B cell (primary cell): ENCODE data around the gene ZSWIM4.

ENCODE experiments used
- CTCF ChIP-seq: fragments of 200-600 bp; IDR thresholded peaks from one replicate; pipeline ENCODE4 v1.8.0; 2022; ENCODE audit warnings: antibody characterized with exemption, mild to moderate bottlenecking
- EZH2 ChIP-seq: IDR thresholded peaks from 2 replicates; pipeline ENCODE4 v1.6.1; 2012; ENCODE audit warnings: borderline replicate concordance, low read depth, mild to moderate bottlenecking, moderate library complexity, low read length; ENCODE audit not compliant: insufficient read depth, poor library complexity, severe bottlenecking

GRCh38 chr19:13804830-13805683, 9.8 kb downstream of the ZSWIM4 start:
- TF ChIP-seq CTCF (no peak), EZH2 (no peak)
